Neural progenitor cell (in vitro differentiated cells): ENCODE measurements around the gene SUGCT. TPM values are rescaled to one million over a fixed set of nuclear protein-coding genes. Genes with fewer than 3 reads are reported as not detected.

ENCODE experiments used
- DNase-seq: peaks from one replicate; pipeline ENCODE4 v3.0.0-alpha.2; 2016; ENCODE audit warnings: low spot score
- H2AFZ ChIP-seq: fragments of 200-600 bp; sonication (generic); replicated peaks from 2 replicates; pipeline ENCODE4 v1.6.1; 2016; ENCODE audit warnings: antibody characterized with exemption
- H3F3A ChIP-seq: fragments of 200-600 bp; sonication (generic); 2 replicates; pipeline ENCODE4 v1.6.1; 2016; ENCODE audit warnings: antibody characterized with exemption, low read depth
- H3K27ac ChIP-seq: fragments of 200-600 bp; sonication (generic); 2 replicates; pipeline ENCODE4 v1.5.1; 2016; ENCODE audit warnings: mild to moderate bottlenecking
- H3K27me3 ChIP-seq: fragments of 200-600 bp; sonication (generic); 2 replicates; pipeline ENCODE4 v1.6.1; 2016; ENCODE audit warnings: mild to moderate bottlenecking, moderate library complexity
- H3K36me3 ChIP-seq: fragments of 200-600 bp; sonication (generic); 2 replicates; pipeline ENCODE4 v1.5.1; 2016
- H3K4me1 ChIP-seq: fragments of 200-600 bp; sonication (generic); 2 replicates; pipeline ENCODE4 v1.6.1; 2016; ENCODE audit warnings: mixed run types
- H3K4me2 ChIP-seq: fragments of 200-600 bp; sonication (generic); 2 replicates; pipeline ENCODE4 v1.6.1; 2016
- H3K4me3 ChIP-seq: fragments of 200-600 bp; sonication (generic); 2 replicates; pipeline ENCODE4 v1.5.1; 2016
- H3K79me2 ChIP-seq: fragments of 200-600 bp; sonication (generic); 2 replicates; pipeline ENCODE4 v1.6.1; 2016; ENCODE audit warnings: low read depth
- H3K9ac ChIP-seq: fragments of 200-600 bp; sonication (generic); 2 replicates; pipeline ENCODE4 v1.6.1; 2016
- H3K9me3 ChIP-seq: fragments of 200-600 bp; sonication (generic); 2 replicates; pipeline ENCODE4 v1.5.1; 2016; ENCODE audit warnings: low read depth
- H4K20me1 ChIP-seq: fragments of 200-600 bp; sonication (generic); 2 replicates; pipeline ENCODE4 v1.6.1; 2016; ENCODE audit warnings: low read depth
- H3K27ac Mint-ChIP-seq: 3 replicates; pipeline ENCODE4 v1.8.0; 2021; ENCODE audit warnings: mixed read lengths
- H3K27me3 Mint-ChIP-seq: 2 replicates; pipeline ENCODE4 v1.8.0; 2022; ENCODE audit warnings: low read depth, mild to moderate bottlenecking, inconsistent platforms, moderate library complexity, mixed read lengths; ENCODE audit not compliant: insufficient read depth
- H3K36me3 Mint-ChIP-seq: 3 replicates; pipeline ENCODE4 v1.8.0; 2021; ENCODE audit warnings: mixed read lengths
- H3K4me1 Mint-ChIP-seq: 3 replicates; pipeline ENCODE4 v1.8.0; 2021; ENCODE audit warnings: mixed read lengths
- H3K4me3 Mint-ChIP-seq: 3 replicates; pipeline ENCODE4 v1.8.0; 2021; ENCODE audit warnings: mild to moderate bottlenecking, moderate library complexity, mixed read lengths
- H3K9me3 Mint-ChIP-seq: 3 replicates; pipeline ENCODE4 v1.8.0; 2020; ENCODE audit warnings: mixed read lengths
- CTCF ChIP-seq: fragments of 200-600 bp; sonication (generic); IDR thresholded peaks from 2 replicates; pipeline ENCODE4 v1.5.1; 2017; ENCODE audit warnings: antibody characterized with exemption, mild to moderate bottlenecking
- EZH2 ChIP-seq: fragments of 200-600 bp; sonication (generic); IDR thresholded peaks from 2 replicates; pipeline ENCODE4 v1.6.1; 2017; ENCODE audit warnings: antibody characterized with exemption, mild to moderate bottlenecking, moderate library complexity
- EZH2phosphoT487 ChIP-seq: fragments of 200-600 bp; sonication (generic); IDR thresholded peaks from 2 replicates; pipeline ENCODE4 v1.6.1; 2017; ENCODE audit warnings: antibody characterized with exemption
- total RNA-seq: library from RNA; depleted of rRNA; stranded (reverse); fragments of >200 nt; gene quantifications from 2 replicates; pipeline ENCODE4 v1.2.3, GENCODE V29; 2015; ENCODE audit warnings: low replicate concordance

SUGCT gene
- total RNA-seq, 1 donor from 2014 or later = 10.1 TPM

- Histone ChIP-seq H3K79me2 (no peaks in the 10 kb centered on the region), H3K9ac (no peak overlapping the region), H4K20me1 (no peaks in the 10 kb centered on the region), H3K4me1 (no peaks in the 10 kb centered on the region), H3K27ac (no peak overlapping the region), H3F3A (no peaks in the 10 kb centered on the region), H2AFZ (no peak overlapping the region), H3K27me3 (no peaks in the 10 kb centered on the region), H3K4me3 (no peak overlapping the region), H3K9me3 (no peaks in the 10 kb centered on the region), H3K4me2 (no peak overlapping the region), H3K36me3 (no peaks in the 10 kb centered on the region)
- Mint-ChIP-seq H3K4me3 (no peak overlapping the region), H3K9me3 (no peaks in the 10 kb centered on the region), H3K36me3 (no peaks in the 10 kb centered on the region), H3K27me3 (no peaks in the 10 kb centered on the region), H3K27ac (no peak overlapping the region), H3K4me1 (peaks cover 2% of the 10 kb centered on the region)
- no peak for DNase-seq
- no peak for TF ChIP-seq EZH2phosphoT487
- no peak for TF ChIP-seq CTCF
- no peak for TF ChIP-seq EZH2
Measured at GRCh38 chr7:40804477-40805215, 669.8 kb downstream of the SUGCT start.

GRCh38 chr7:40805361-40805760 lies 670.6 kb downstream of the SUGCT start:
- no peaks in the 10 kb centered on the region for H3F3A ChIP-seq
- H3K4me3 Mint-ChIP-seq = no peak overlapping the region
- H3K9ac ChIP-seq = no peak overlapping the region
- no peaks in the 10 kb centered on the region for H4K20me1 ChIP-seq
- H3K27me3 Mint-ChIP-seq = no peaks in the 10 kb centered on the region
- H3K4me3 ChIP-seq = no peak overlapping the region
- H3K27ac Mint-ChIP-seq = no peak overlapping the region
- H3K4me1 ChIP-seq = no peaks in the 10 kb centered on the region
- no peaks in the 10 kb centered on the region for H3K27me3 ChIP-seq
- no peaks in the 10 kb centered on the region for H3K36me3 ChIP-seq
- H3K4me2 ChIP-seq = no peak overlapping the region
- no peak overlapping the region for H2AFZ ChIP-seq
- TF ChIP-seq EZH2 (no peak), EZH2phosphoT487 (no peak), CTCF (no peak)
- no peaks in the 10 kb centered on the region for H3K36me3 Mint-ChIP-seq
- H3K27ac ChIP-seq = no peak overlapping the region
- H3K9me3 Mint-ChIP-seq = no peaks in the 10 kb centered on the region
- H3K4me1 Mint-ChIP-seq = peaks cover 2% of the 10 kb centered on the region
- no peaks in the 10 kb centered on the region for H3K79me2 ChIP-seq
- DNase-seq = no peak
- H3K9me3 ChIP-seq = no peaks in the 10 kb centered on the region

- Histone ChIP-seq H3K79me2 (no peaks in the 10 kb centered on the region), H3K36me3 (peaks cover 6% of the 10 kb centered on the region), H3K27ac (no peak overlapping the region), H3K9me3 (no peaks in the 10 kb centered on the region), H3K27me3 (no peaks in the 10 kb centered on the region), H3K9ac (no peak overlapping the region), H3K4me2 (no peak overlapping the region), H3K4me1 (no peaks in the 10 kb centered on the region), H3K4me3 (no peak overlapping the region), H4K20me1 (no peaks in the 10 kb centered on the region), H3F3A (no peaks in the 10 kb centered on the region), H2AFZ (no peak overlapping the region)
- H3K27me3 Mint-ChIP-seq = no peaks in the 10 kb centered on the region
- H3K4me1 Mint-ChIP-seq = no peaks in the 10 kb centered on the region
- H3K9me3 Mint-ChIP-seq = peaks cover 9% of the 10 kb centered on the region
- no peak overlapping the region for H3K4me3 Mint-ChIP-seq
- no peak for TF ChIP-seq CTCF
- TF ChIP-seq EZH2 = no peak
- no peak for TF ChIP-seq EZH2phosphoT487
- no peaks in the 10 kb centered on the region for H3K36me3 Mint-ChIP-seq
- no peak overlapping the region for H3K27ac Mint-ChIP-seq
- no peak for DNase-seq
Measured at GRCh38 chr7:40808378-40808942, 673.7 kb downstream of the SUGCT start.
